Stimulated activated CD4-positive, alpha-beta T cell treated with anti-CD3 and anti-CD28 coated beads, Interleukin-12 subunit alpha, Interleukin-12 subunit beta, amount 100 ng/mL, for 4 hours (primary cell): ENCODE results near the gene SLC24A3.

ENCODE experiments used
- DNase-seq: peaks from one replicate; pipeline ENCODE4 v3.0.0-alpha.2; 2020

Gene SLC24A3

DNA sequence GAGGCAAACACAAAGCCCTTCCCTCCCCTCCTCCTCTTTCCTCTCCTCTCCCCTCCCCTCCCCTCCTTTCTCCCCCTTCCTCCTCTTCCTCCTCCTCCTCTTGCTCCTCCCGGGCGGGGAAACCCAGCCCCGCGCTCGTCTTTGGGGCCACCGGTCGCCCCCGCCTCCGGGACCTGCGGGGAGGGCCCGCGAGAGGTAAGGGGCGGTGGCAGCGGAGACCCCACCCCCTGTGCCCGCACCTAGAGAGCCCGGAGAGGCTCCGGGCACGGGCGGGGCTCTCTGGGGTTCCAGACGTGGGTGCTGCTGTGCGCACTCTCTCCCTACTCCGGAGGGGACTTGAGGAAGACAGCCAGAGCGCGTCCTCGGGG is 545.7 kb downstream of the SLC24A3 start, which contains the start of gene RIN2:
RIN2 (plus strand) TSS at position 126 of the 368 bp plus-strand sequence. CDS start 131,344 bp downstream, outside the sequence.
- no peak for DNase-seq

DNA sequence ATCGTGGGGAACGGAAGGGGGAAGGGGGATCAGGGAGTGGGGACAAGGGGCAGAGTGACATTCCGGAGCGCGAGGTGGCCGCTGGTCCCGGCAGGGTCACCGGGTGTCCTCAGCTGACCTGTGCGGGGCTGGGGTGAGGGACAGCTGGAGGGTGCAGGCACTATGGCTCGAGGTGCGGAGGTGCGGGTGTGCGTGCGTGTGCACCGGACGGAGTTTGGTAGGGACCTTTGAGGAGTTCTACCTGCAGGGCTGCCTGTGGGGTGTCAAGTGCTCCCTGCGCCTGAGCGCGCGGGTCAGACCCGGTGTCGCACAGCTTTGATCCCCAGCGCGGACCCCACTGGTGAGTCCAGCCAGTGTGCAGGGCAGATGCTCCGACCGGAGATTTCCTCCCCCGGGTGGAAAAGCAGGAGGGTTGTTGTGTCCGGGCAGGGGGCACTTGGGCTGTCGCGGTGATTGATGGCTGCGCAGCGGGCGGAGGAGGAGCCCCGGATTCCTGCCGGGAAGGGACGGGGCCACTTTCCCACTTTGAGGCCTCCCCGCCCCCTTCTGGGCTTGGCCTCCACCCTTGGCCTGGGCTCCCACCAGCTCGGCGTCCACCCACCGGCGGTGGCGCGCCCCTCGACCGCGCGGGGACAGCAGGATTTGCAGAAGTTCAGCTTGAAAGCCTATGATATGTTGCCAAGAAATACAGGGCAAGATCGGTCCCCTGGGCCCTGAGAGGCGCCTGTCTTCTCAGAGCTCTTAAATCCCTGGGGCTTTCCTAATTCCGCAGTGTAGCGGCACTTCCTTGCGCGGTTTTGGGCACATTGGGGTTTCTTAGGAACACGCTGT is 546.3 kb downstream of the SLC24A3 start:
- no peak for DNase-seq

DNA sequence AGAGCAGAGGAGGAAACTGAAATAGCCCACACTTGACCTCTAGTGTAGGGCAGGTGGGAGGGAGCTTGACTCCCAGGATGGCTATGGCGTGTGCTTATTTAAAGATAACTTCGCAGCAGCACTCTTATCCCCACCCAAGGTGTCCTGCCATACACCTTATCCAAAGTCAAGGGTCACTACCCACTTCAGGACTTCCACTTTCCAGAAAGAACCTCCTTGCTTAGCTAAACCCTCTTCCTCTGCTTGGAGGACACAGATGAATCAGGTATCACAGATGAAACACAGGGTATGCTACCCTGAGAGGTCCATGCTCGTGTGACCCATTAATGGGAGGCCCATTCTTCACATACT is 547.9 kb downstream of the SLC24A3 start:
- DNase-seq, result no peak

DNA sequence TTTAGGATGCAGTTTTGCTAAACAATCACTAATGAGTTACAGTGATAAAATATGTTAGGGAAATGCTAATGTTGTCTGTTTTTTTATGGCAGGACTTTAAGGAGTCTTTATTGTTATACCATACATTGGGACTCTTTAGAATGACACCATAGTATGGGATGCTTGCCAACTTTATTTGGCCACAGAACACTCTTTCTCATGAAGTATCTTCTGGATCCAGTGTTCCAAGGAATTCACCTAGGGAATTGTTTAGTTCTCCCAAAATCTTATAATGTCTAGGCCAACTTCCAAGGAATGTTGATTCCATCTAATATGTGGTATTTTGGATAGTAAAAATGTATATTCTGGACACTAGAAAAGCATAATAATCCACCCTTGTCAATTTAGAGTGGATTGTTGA is 548.9 kb downstream of the SLC24A3 start:
- DNase-seq, result no peak

DNA sequence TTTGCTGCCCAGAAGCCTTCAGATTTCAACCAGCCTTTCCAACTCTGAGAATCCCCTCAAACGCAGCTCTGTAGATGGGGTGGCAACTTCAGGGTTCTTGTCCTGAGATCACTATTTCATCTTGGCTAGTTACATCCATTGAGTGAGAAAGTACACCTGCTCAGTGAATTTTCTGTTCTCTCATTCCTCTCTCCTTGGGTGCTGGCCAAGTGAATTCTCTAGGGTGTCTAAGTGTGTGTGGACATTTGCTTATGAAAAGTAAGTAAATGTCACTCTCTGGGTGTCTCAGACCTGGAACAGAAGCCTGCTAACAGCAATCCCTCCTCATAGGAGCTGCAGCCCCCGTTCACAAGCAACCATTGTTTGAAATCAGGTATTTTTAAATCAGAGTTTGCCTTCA is 549.4 kb downstream of the SLC24A3 start:
- DNase-seq, result no peak

DNA sequence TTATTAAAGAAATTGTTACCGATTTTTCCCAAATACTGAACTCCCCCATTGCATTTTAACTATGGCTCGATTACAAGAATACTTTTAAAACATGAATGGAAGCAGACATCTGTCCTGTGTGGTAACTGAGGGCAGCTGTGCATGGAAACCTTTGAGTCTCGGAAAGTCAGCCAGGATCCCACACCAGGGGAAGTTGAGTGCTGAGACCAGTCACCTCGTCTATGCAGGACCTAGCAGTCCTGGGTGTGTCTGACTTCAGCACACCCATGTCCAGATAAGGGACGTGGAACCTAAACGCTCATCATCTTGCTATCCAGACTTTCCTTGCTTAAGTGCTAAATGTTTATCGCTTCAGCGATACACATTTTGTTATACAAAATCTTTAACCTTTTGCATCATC is 551.8 kb downstream of the SLC24A3 start:
- DNase-seq, result no peak

DNA sequence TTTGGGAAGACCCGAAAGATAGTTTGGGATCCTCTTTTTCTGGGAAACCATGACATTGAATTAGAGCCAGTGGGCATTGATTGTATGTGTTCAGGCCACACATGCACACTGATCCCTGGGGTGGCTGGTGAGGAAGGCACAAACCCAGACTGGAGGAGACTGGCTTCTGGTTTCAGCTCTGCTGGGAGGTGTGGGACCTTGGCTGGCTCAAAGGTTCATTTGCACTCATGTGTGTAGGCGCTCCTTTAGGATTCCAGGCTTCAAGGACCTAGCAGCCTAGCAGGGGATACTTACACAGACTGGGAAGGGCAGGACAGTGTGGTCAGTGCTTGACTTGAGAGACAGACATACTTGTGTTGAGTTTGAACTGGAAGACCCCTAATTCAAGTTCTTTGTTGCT is 552.8 kb downstream of the SLC24A3 start:
- no peak for DNase-seq

DNA sequence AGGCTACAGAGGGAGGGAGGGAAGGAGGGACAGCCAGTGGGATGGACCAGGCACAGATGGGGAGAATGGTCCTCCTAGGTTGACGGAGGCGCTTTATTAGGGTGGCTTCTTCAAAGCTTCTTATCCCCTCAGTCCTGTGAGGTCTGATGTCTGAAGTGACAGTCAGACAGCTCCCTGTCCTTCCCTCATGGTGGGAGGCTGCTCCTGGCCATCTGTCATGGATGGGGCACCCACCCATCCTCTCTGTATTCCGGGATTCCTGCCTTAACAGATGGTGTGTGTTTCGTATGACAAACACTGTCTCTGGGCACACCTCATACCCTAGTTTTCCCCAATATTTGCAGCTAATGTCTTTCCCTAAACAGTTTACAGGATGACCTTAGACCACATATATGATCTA is 553.5 kb downstream of the SLC24A3 start:
- DNase-seq, result no peak

DNA sequence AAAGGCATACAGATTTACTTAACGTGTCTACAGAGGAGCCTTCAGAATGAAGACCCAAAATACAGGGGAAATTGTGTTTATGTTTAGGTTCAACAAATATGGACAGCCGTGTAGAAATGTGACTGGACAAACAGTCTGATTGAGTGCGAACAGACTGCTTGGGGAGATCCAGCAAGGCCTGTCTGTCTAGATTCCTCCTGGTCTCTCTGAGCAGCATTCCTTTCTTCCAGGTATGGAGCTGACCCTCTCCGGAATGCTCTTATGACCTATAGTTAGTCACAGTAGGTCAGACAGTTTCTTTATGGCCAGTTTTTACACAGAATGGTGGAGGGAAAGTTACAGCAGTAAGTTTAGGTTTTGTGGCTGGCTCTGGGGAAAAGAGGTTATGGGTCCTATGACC is 554.6 kb downstream of the SLC24A3 start:
- no peak for DNase-seq

DNA sequence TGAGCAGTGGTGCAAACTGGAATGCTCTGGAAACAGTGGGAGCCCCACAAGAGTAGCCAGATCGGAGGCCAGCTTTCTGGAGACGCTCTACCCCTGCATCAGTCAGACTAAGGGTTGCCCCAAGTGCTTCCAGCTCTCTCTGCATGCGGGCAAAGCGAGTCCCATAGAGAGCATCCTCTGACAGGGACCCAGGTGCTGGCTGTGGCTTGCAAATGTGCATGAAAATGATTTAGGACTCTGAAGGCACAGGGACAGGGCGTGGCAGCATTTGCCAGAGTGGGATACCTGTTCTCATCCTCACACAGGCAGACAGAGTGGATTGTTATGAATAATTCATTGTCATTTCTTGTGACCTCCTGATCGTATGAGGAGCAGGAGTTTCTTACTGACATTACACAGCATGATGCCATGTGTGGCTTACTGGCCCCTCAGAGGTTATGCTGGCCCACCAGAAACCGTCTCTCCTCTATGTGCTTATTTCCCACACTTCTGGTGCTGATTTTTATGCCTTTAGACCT is 555.9 kb downstream of the SLC24A3 start:
- no peak for DNase-seq

DNA sequence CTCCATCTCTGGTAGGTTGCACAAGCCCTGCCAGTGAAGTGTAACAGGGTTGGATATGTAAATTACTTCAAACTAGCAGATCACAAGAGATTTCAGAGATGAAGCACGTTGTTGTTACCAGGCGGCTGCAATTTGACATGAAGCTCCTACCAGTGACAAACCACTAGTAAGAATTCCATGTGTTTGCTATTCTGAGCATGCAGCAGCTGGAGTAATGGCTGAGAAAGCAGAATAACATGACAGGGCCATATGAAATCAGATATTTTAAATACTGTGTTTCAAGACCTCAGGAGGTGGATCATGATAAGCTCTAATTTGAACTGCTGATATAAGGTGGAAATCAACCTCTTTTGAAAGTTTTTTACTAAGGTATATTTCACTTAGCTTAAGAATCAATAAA is 557.1 kb downstream of the SLC24A3 start:
- no peak for DNase-seq

DNA sequence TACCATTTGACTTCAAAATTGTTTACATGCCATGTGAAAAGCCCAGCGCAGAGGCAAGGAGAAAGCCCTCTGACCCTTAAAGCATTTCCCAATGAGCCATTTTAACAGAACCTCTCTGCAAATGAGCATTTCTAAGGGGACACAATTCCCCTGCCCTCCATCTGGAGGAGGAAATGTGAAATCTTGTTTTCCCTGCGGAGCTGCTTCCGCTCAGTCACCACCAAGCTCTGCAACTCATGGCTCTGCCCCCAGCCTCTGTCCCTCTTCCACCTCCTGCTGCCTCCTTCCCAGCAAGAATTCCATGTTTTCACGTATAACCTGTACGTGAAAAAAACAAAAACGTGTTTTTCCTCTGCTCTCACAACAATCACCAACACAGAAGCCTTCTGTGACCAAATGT is 557.9 kb downstream of the SLC24A3 start:
- DNase-seq, result no peak

DNA sequence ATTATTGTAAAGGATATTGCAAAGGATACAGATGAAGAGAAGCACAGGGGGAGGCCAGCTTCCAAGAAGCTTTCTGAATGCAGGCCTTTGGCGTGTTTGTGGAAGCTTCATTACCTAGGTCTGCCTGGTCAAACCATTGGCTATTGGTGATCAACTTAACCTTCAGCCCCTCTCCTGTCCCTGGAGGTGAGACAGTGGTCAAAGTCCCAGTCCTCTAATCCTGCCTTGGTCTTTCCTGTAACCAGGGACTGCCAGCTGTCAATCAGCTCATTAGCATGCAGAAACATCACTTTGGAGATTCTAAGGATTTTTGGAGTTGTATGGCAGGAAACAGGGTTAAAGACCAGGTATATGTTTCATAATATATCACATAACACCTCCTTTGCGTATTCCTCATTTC is 558.6 kb downstream of the SLC24A3 start:
- DNase-seq, result no peak
